GM12891 (cell line): Measurements from ENCODE around the gene GTF3C2.

ENCODE experiments used
- POLR2A ChIP-seq: IDR thresholded peaks from 2 replicates; pipeline ENCODE4 v1.6.1; 2011; ENCODE audit warnings: low read depth, low read length, control low read depth
- TAF1 ChIP-seq: IDR thresholded peaks from 2 replicates; pipeline ENCODE4 v1.6.1; 2011; ENCODE audit warnings: low read depth, low read length, control low read depth

- TF ChIP-seq POLR2A (no peak), TAF1 (no peak)
Measured at GRCh38 chr2:27372937-27373336, 16.4 kb upstream of the GTF3C2 start.
